Stimulated activated CD4-positive, alpha-beta T cell treated with anti-CD3 and anti-CD28 coated beads, Interleukin-12 subunit alpha, Interleukin-12 subunit beta, amount 100 ng/mL, for 48 hours (primary cell): ENCODE measurements around the gene CCL27.

Experiments
- DNase-seq, 3 donors: peaks; one replicate each; pipeline ENCODE4 v3.0.0-alpha.2; 2020; ENCODE audit warnings: low read depth in 2 of 3, low spot score in 1 of 3

CCL27 gene, protein sequence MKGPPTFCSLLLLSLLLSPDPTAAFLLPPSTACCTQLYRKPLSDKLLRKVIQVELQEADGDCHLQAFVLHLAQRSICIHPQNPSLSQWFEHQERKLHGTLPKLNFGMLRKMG

GRCh38 chr9:34662526-34663302 is at the start of gene CCL27:
Gene CCL27, minus strand, starts transcription at chr9:34662657. Its CDS starts 24 bp downstream, at chr9:34662633.
- no peak for DNase-seq

DNA sequence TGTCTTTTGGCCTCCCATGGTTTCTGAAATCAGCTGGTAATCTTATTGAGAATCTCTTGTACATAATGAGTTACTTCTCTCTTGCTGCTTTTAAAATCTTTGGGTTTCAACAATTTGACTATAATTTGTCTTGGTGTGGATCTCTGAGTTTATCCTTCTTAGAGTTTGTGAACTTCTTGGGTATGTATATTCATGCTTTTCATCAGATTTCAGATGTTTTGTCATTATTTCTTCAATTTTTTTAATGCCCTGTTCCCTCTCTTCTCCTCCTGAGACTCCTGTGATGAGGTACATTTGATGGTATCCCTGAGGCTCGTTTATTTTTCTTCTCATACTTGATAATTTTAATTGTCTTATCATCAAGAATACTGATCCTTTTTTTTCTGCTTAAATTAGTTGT is 49.7 kb upstream of the CCL27 start:
- no peak for DNase-seq

GRCh38 chr9:34710023-34710422 is 47.6 kb upstream of the CCL27 start, which contains the start of gene CCL21:
Gene CCL21, minus strand, starts transcription at chr9:34710136. Its CDS starts 70 bp downstream, at chr9:34710066.
- DNase-seq: no peak

DNA sequence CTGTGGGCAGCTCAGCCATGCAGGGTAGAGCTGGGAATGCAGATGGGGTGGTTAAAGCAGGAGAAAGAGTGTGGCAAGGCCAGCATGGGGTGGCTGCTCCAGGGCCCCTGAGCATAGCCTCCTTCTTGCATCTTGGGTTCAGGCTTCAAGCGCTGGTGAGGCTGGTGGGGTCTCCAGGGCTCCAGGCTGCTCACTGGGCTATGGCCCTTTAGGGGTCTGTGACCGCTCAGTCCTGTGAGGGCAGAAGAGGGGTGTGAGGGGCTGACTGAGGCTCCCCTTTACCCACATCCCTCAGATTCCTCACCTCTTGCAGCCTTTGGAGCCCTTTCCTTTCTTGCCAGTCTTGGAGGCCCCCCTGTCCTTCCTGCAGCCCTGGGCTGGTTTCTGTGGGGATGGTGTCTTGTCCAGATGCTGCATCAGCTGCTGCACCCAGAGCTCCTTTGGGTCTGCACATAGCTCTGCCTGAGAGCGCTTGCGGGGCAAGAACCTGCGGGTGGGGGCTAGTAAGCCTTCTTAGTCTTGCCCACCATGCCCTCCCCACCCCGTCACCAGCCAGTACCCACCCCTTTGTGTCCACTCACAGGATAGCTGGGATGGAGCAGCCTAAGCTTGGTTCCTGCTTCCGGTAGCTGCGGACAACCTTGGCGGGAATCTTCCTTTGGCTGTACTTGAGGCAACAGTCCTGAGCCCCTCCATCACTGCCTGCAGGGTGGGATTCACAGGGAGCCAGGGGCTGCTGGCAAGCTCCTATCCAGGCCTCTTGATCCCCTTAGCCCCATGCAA is 46.9 kb upstream of the CCL27 start:
- DNase-seq: no peak

DNA sequence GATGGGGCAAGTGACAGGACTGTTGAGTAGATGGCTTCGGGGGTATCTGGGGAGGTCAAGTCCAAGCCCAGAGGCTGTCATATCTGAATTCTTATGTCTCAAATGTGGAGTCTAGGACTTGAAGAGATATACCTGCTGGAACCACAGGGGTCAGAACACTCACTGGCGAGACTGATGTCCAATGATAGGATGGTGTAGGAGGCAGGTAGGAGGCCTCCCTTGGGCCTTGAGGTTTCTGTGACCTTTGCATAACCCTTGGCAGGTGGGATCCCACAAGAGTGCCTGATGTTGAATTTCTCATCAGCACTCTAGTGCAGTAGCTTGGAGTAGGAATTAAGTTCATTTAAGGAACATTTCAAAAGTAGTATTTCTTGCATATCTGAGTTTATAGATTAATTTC is 44.7 kb upstream of the CCL27 start:
- no peak for DNase-seq

DNA sequence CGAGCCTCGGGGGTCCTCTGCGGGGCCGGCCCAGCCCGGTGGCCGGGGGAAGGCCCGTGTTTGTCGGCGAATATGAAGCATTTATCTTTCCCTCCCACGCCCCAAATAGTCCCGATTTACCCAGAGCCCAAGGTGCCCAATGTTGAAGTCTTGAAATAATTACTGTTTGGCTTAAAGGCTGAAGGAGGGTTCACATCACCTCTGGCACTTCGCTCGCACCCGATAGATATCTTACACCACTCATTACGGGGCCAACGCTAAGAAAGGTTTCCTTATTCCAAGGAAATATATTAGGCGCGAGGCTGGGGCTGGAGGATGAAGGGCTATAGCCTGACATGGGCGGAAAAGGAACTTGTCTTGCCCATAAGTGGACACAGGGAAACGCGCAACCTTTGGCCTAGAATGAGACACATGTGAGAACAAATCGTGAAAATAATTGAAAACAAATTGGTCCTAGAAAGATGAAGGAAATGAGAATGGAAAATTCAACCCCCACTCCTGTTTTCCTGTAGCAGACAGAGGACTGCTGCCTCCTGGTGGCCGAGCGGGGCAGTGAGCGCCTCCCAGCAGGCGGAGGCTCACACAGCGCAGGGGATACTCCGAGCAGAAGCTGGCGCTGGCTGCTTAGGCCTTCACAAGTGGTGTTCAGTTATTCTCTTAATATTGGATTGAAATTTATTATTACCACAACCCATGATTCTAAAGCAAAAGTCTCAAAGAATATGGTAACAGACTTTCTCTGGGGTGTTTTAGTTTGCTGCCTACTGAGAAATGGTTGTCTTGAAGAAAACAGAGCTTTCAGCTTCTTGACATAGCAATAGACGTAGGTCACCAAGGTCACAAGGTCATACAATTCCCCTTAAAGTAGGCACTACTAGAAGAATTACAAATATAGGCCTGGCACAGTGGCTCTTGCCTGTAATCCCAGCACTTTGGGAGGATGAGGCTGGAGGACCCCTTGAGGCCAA is 39.6 kb upstream of the CCL27 start:
- peak; percentile 69 to 86 (median 79) for DNase-seq

- DNase-seq: peak; percentile 68 to 75 (median 70)
Observed at GRCh38 chr9:34701023-34701768, 38.7 kb upstream of the CCL27 start.

DNA sequence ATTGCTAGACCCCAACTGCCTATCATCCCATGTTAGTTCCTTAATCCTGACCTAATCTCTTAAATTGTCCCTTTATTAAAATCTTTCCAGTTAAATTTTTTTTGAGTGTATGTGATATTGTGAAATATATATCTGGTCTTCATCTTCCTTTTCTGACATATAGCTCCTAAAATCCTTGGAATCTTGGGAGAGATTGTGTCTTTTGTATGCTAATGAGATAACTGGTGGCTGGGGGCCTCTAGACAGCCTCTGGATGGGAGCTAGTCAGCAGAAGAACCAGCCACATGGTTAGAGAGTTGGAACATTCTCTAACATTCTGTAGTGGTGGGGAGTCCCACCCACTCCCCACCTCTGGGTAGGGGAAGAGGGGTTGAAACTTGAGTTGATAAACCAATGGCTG is 32.4 kb upstream of the CCL27 start:
- DNase-seq: no peak

- DNase-seq: no peak
Observed at GRCh38 chr9:34693560-34693959, 31.1 kb upstream of the CCL27 start.

DNA sequence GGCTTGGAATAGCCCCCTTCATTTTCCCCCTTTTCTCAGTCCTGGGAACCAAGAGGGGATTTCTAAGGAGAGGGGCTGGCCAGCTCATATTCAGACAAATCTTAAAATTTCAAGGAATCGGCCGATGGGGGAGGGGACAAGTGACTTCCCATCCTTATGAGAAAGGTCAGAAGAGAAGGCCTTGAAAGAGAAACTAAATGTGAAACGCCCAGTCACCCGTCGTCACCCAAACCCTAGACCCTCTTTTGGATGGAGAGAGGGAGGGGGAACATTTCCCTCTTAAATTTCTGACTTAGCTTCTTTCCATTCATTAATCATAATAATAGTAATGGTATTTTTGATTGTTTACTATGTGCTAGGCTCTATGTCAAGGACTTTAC is 29.5 kb upstream of the CCL27 start:
- DNase-seq: no peak

DNA sequence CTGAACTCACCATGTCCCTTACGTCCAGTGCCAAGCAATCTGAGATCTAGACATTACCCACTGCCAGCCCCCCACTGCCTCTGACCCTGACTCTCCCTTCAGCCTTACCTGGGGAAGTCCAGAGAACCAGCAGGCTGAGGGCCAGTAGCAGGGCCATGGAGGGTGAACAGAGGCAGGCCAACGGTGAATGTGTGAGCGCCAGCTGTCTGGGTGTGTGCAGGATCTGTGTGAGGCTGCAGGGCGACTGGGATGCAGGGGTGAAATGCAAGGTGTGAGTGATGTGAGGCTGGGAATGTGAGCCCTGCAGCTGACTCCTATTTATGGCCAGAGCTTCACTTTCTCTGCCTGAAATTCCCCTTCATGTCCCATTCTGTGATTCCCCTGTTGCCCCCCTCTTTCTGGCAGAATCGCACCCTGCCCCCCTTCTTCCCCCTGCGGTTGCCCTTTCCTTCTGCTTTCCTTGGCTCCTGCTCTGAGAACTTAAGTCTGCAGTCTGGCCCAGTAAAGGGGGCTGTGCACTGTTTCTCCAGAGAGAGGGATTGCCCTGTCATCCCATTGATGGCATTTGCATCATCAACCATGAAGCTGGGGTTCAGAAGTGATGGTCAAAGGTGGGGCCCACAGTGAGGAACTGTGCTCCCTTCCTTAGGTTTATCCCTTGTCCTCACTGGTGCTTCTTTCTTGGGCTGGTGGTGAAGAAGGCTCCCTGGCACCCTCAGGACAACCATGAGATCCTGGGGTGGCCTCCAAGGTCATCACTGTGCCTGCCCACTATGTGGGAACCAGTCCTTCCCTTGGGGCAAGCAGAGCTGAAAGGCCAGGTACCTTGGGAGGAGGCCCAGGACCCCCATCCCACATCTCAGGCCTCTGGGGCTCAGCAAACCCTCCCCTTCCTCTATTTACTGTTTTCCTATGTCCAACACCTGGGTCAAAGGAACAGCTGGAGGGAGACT is 28.8 kb upstream of the CCL27 start, which contains the start of gene CCL19:
Gene CCL19, minus strand, starts transcription at position 294 of the 953 bp plus-strand sequence. Its CDS starts 137 bp downstream, at position 157.
- no peak for DNase-seq

DNA sequence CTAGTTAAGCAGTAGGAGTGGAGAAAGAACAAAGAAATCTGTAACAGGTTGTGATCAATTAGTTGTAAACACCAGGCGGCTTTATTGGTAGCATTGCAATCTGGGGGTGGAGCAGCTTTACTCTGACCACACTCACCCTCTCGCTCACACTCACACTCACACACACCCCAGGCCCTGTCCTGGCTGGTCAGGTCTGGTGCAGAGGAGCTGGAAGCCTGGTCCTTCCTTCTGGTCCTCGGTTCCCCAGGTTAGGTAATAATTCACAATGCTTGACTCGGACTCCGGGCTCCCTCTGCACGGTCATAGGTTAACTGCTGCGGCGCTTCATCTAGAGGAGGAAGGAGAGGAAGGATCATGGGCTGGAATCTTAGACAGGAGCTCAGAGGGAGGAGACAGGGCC is 27.1 kb upstream of the CCL27 start:
- no peak for DNase-seq

DNA sequence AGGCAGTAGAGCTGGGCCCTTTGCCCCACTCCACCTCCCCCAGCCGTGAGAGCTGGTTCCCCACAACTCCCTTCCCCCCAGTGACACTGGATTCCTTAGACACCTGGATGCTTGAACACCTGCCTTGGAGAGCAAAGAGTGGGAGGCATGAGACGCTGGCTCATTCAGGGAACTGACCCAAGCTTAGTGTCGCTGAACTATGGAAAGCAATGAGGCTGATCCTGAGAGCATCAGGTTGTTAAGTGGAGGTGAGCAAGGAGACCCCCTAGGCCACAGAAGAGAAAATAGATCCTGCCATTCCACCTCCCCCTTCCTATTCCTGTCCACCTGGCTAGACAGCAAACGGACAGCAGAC is 26.6 kb upstream of the CCL27 start:
- no peak for DNase-seq

GRCh38 chr9:34688329-34689115 is 26.1 kb upstream of the CCL27 start:
- no peak for DNase-seq

GRCh38 chr9:34687276-34688030 is 25.0 kb upstream of the CCL27 start:
- no peak for DNase-seq

DNA sequence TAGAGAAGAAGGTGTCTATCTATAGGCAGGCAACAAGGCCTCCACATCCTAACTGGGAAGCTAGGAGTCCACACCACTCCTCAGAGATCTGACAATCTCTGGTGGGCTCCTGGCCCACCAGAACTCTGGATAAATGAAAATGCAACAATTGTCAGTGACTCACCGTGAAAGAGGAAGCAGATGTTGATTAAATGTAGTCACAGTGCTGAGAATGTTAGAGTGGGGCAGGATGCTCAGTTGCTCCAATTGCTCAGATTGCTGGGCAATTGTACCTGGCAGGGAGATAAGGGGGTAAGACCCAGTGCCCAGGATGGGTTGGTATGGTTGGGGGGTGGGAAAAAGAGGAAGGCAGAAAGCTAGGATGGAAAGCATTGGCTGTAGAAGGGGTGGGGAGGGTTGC is 24.3 kb upstream of the CCL27 start:
- no peak for DNase-seq

- DNase-seq: no peak
Observed at GRCh38 chr9:34686231-34686630, 23.8 kb upstream of the CCL27 start.

DNA sequence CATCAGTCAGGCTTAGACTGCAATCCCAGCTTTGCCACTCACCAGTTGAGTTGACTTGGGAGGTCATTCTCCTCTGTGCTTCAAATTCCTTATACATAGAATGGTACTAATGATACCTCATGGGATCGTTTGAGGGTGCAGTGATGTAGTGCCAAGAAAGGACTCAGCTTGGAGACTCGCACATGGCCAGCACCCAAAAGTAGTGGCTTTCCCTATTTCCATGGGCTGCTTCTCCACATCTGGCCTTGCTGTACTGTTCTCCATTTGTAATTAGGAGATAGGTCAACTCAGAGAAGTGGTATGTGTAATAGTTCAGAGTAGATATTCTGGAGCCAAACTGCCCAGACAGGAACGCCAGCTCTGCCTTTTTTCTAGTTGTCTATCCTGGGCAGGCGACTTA is 23.1 kb upstream of the CCL27 start:
- no peak for DNase-seq
